NCI-H1436 (cell line): ENCODE data around the gene CPED1.
"Not testable (repeated sequence)": the region's sequence is repeated elsewhere in the genome, so short reads cannot be mapped to it uniquely, and the experiment has no call there.

ENCODE experiments used
- DNase-seq: peaks from one replicate; lab custom pipeline; 2025; lab: John Stamatoyannopoulos, UW

CPED1 gene

GRCh38 chr7:121286186-121286585 is 297.7 kb downstream of the CPED1 start:
- DNase-seq: no peak

GRCh38 chr7:121286742-121287734 is 298.5 kb downstream of the CPED1 start:
- no peak for DNase-seq

GRCh38 chr7:121288894-121289293 is 300.4 kb downstream of the CPED1 start:
- DNase-seq: no peak

DNA sequence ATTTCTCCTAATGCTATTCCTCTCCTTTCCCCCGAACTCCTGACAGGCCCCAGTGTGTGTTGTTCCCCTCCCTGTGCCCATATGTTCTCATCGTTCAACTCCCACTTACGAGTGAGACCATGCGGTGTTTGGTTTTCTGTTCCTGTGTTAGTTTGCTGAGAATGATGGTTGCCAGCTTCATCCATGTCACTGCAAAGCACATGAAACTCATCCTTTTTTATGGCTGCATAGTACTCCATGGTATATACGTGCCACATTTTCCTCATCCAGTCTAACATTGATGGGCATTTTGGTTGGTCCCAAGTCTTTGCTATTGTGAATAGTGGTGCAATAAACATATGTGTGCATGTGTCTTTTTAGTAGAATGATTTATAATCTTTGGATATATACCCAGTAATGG is 301.4 kb downstream of the CPED1 start:
- not testable (repeated sequence) for DNase-seq

GRCh38 chr7:121294448-121294992 is 306.0 kb downstream of the CPED1 start:
- DNase-seq: no peak

DNA sequence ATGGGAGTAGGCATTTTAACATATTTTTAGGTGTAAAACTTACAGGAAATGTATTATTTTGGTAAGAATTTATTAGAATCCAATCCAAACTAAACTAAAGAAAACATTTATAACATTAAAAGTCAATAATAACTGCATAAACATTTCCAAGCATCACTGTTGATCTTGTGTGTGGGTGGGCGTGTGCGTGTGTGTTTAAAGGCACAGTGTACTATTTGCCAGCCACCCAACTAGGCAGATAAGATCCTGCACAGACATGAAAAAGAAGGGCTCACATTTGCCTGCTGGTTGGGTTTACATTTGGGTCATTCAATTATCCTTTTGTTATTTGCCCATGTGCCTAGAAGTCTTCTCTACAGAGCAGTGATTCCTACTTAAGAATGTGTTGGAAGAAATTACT is 309.3 kb downstream of the CPED1 start:
- no peak for DNase-seq

DNA sequence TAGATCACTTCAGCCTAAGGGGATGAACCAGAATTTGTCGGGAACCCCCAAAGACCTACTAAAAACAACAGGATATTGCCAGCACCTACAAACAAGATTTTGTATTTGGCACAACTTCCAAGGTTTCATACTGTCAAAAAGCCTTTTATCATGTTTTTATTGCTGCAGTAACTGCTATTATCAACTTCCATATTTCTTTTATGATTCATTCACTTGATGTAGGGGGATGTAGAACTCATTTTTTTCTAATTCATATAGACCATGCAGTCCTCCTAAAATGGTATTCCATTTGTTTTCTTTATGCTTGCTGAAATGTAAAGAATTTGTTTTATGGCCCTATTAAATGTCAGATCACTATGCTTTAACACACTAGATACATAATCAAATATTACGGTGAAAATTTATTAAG is 310.3 kb downstream of the CPED1 start:
- DNase-seq: no peak

DNA sequence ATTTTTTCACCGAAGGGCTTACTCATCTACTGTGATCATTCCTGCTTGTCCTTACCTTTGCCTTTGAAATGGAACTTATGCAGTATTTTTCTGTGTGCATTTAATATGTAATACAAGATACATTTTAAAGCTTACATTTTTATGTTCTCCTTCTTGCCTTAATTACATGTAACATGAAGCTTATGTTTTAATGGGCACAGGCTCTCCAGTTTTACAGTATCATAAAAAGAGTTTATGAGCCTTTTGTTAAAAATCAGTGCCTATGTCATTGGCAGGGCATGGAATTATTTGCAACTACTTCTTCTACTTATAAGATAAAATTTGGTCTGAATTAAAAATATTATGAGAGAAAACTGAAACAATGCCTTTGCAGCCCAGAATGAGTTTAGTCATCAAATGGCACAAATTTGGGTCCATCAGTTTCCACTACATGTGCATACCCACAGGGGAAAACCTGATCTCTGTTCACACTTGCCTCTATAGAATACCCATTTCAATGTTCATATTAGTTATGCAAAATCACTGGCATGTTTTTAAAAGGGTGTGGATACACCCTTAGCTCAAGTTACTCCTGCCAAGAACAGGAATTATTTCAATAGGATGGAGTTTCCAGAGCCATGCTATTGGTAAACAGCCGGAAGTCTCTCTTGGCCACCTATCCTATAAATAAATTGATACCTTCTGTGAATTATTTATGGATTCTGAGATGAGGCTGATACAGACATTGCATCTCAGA is 312.3 kb downstream of the CPED1 start:
- DNase-seq: no peak

DNA sequence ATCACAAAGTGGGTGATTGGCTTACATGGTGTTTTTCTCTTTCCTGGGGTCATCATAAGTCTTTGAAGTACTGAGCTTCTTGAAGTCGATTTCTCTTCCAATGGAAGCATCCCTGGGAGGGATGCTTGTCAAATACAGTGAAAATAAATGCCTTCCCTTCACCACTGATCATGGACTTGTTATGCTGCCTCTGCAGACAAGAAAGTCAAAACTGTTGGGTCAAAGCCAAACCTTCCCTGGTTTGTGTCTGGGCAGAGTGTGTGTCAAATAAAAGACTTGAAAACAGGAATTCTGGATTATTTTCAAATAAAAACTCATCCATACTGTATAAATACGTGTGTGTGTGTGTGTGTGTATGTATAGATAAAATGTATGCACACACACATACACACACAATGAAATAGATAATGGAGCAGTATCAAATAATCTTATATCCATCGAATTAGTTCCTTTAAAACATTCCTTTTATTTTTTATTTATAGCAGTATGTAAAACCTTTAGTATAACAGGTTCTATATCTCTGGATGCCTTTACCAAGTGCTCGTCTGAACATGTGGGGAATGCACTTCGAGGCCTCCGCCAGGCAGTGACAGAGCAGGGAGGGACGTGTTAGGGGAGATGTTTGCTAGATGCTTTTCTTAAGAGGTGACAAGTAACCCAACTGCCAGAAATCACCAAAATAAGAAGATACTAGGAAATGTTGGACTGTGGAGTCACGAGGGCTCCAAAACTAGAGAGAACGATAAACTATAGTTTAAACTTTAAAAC is 313.1 kb downstream of the CPED1 start:
- no peak for DNase-seq

DNA sequence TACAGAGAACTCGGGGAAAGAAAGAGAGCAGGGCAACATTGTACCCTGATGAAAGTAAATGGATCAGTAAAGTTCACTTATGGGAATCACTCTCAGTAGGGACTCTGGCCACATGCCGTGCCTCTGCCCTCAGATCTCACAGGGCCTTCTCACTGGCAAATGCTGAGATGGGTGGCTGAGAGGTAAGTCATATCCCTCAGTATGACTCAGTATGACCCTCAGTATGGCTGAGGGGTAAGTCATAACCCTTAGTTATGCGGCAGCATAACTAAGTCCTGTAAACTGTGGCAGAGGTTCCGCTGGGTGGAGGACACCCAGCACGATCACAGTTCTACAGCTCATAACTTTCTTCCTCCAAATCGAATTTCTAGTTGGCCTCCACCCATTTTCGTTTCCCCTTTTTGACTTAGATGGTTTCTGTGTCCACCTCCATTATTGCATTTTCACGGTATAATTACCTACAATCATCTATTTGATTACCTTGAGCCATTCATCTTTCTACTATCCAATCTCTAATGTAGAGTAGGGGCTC is 313.8 kb downstream of the CPED1 start:
- no peak for DNase-seq

GRCh38 chr7:121303422-121304101 is 315.1 kb downstream of the CPED1 start:
- DNase-seq: no peak

- DNase-seq: no peak
Observed at GRCh38 chr7:121304102-121304658, 315.7 kb downstream of the CPED1 start.

- no peak for DNase-seq
Observed at GRCh38 chr7:121305109-121305508, 316.6 kb downstream of the CPED1 start.

- DNase-seq: no peak
Observed at GRCh38 chr7:121306565-121306964, 318.1 kb downstream of the CPED1 start.

DNA sequence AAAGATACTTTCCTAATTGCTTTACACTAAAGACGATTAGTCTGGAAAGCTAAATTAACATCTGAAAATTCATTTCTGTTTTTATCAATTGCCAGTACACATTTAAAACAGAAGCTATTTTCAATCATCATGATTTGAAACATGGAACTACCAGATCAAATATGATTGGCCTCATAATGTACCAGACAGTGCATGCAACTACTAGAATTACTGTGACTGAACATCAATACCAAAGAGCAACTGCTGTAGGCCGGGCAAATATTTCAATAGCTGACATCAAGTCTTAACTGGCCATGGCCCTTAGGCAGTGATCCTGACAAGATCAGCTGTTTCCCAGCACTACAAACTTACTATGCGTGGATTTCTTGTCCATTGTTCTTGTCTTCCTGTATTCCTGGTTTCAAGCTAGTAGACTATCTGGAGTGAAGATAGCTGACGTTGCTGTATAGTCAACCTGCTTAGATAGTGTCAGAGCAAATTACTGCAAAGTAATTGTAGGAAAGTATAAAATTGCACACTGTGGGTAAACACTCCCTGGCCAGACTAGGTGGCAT is 318.6 kb downstream of the CPED1 start:
- DNase-seq: no peak

DNA sequence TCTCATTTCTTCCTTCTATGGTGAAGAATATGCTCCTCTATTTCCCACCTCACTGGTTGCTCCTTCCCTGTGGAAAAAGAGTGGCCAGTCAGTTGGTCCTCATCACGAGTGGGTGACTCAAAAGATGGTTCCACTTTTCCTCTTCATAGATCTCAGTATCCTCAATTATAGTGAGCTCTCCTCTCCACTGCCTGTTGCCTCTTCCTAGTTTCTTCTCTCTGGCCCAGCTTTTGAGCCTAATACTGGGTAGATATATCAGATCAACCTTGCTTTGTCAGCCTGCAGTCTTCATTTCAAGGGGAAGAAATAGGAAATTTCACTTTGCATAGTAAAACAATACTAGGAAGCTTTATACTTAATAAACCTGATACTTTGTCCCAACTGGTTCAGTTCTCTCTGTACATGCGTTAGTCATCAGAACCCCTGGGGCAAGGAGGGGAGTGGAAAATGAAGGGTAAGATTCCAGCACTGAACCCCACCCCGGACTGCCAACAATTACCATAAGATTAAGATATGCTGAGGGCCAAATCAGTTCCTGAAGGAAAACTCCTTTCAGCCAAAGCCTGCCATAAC is 324.8 kb downstream of the CPED1 start:
- DNase-seq: no peak

DNA sequence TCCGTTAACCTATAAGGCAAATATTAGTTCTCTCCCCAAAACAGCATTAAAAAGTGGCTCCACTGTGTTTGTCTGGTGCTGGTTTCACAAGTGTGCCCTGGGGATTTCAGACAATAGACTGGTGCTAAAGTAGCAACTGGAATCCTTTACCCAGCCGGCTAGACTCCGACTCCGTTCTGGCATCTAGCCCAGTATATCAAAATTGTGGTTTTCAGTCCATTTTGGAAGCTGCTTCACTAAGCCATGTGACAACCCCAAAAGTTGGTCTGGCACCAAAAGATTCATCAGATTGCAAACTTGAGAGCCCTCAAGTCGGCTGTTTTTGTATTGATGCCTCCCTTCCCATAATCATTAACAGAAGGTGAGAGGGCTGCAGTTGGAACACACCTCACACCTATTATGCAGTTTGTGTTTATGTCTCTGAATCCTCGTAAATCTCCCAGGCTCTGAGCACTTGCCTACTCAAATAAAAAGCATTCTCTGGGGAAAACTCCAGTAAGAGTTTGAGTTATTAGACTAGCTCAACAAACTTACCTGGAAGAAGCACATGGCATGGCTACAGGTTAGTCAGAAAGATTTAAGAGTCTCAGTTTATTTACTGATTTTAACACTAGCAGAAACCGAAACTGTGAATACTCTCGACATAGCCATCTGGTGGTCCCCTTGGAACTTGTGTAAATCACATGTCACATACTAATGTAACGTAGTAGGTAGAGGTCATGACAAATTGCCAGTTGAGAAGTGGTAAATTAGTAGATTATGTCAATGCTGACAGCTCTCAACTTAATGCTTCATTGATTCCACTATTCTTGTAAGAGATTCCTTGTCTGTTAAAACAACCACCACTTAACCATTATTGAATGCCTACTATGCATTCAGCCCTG is 325.5 kb downstream of the CPED1 start:
- peak; percentile 45 for DNase-seq

GRCh38 chr7:121315170-121315569 is 326.7 kb downstream of the CPED1 start:
- DNase-seq: not testable (repeated sequence)

DNA sequence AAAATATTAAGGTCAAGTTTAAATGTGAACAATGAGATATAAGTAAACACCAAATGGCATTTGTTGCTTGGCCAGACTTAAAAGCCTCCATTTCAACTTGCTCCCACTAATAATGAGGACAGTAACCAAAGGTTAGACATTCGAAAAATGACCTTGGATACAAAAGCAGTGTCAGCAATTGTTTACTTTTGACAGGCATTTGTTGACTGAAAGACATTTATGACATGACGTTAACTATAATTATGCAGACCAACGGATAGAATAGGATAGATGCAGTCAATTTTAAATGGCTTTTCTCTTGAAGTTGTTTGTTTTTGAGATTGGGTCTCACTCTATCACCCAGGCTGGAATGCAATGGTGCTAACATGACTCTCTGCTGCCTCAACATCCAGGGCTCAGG is 333.9 kb downstream of the CPED1 start:
- DNase-seq: no peak
